ENCODE measurements around the gene SLC46A2.

SLC46A2 gene

GRCh38 chr9:112867275-112867991, 23.2 kb downstream of the SLC46A2 start:
- no peak overlapping the region for H3K4me3 ChIP-seq (ENCODE audit: low read depth, low read length)
- no peak for TF ChIP-seq CTCF (IDR thresholded peaks at IDR 0.05; ENCODE audit: borderline replicate concordance, insufficient read depth, low read depth, low read length)

DNA sequence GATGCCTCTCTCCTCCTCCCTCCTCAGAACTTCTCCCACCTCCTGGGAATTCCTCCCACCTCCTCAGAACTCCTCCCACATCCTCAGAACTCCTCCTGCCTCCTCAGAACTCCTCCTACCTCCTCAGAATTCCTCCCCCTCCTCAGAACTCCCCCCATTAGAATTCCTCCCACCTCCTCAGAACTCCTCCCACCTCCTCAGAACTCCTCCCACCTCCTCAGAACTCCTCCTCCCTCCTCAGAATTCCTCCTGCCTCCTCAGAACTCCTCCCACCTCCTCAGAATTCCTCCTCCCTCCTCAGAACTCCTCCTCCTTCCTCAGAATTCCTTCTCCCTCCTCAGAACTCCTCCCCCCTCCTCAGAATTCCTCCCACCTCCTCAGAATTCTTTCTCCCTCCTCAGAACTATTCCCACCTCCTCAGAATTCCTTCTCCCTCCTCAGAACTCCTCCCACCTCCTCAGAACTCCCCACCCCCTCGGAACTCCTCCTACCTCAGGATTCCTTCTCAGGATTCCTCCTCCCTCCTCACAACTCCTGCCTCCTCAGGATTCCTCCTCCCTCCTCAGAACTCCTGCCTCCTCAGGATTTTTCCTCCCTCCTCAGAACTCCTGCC, 23.9 kb downstream of the SLC46A2 start:
- H3K4me3 ChIP-seq (ENCODE audit: low read depth, low read length) = no peak overlapping the region
- TF ChIP-seq CTCF (IDR thresholded peaks at IDR 0.05; ENCODE audit: borderline replicate concordance, insufficient read depth, low read depth, low read length) = no peak

GRCh38 chr9:112864982-112865381, 25.7 kb downstream of the SLC46A2 start:
- no peak overlapping the region for H3K4me3 ChIP-seq (ENCODE audit: low read depth, low read length)
- TF ChIP-seq CTCF (IDR thresholded peaks at IDR 0.05; ENCODE audit: borderline replicate concordance, insufficient read depth, low read depth, low read length) = no peak

- H3K4me3 ChIP-seq (ENCODE audit: low read depth, low read length) = no peak overlapping the region
- TF ChIP-seq CTCF (IDR thresholded peaks at IDR 0.05; ENCODE audit: borderline replicate concordance, insufficient read depth, low read depth, low read length) = no peak
Measured at GRCh38 chr9:112864403-112864802, 26.3 kb downstream of the SLC46A2 start.

- no peak overlapping the region for H3K4me3 ChIP-seq (ENCODE audit: low read depth, low read length)
Measured at GRCh38 chr9:112863746-112864145, 26.9 kb downstream of the SLC46A2 start.

DNA sequence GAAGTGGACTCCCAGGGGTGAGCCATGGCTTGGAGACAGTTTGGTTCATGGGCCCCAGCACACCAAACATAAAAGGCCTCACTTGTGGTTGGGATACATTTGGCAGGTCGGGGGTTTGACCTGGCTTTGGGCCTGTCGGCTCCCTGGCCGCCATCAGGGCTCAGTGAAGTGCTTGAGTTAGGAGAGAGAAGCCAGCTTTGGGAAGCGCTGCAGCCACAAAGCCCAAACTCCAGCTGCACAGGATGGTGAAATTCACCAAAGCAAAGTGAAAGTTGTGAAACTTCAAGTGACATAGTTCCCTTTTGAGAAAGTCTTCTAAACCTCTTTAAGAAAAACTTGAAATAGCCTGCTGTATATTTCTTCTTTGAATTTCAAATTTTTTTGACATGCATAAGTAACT, 27.5 kb downstream of the SLC46A2 start:
- H3K4me3 ChIP-seq (ENCODE audit: low read depth, low read length) = no peak overlapping the region
- no peak for TF ChIP-seq CTCF (IDR thresholded peaks at IDR 0.05; ENCODE audit: borderline replicate concordance, insufficient read depth, low read depth, low read length)

More at GRCh38 chr9:112863746-112864145, 26.9 kb downstream of the SLC46A2 start:
- no peak for TF ChIP-seq CTCF (IDR thresholded peaks at IDR 0.05; ENCODE audit: borderline replicate concordance, insufficient read depth, low read depth, low read length)

All from GM12875 (cell line).